Upper lobe of right lung (tissue), 1 donor: ENCODE data around the gene MLLT10. TPM values are rescaled to one million over a fixed set of nuclear protein-coding genes. Genes with fewer than 3 reads are reported as not detected.

Experiments used
- ATAC-seq: fragments of 200-7000 bp; cut with Tn5 transposase; one replicate; pipeline ENCODE4 v1.9.1; 2020; ENCODE audit warnings: mild to moderate bottlenecking, moderate library complexity
- DNase-seq: peaks from one replicate; pipeline ENCODE4 v3.0.0-alpha.2; 2020
- H3K27ac ChIP-seq: fragments of 200-600 bp; one replicate; pipeline ENCODE4 v1.8.0; 2022
- H3K27me3 ChIP-seq: fragments of 200-600 bp; one replicate; pipeline ENCODE4 v1.8.0; 2022; ENCODE audit warnings: mild to moderate bottlenecking
- H3K36me3 ChIP-seq: fragments of 200-600 bp; one replicate; pipeline ENCODE4 v1.8.0; 2022
- H3K4me1 ChIP-seq: fragments of 200-600 bp; one replicate; pipeline ENCODE4 v1.8.0; 2022
- H3K4me3 ChIP-seq: fragments of 200-600 bp; one replicate; pipeline ENCODE4 v1.8.0; 2022; ENCODE audit warnings: mild to moderate bottlenecking
- H3K9me3 ChIP-seq: fragments of 200-600 bp; one replicate; pipeline ENCODE4 v1.8.0; 2022
- CTCF ChIP-seq: fragments of 200-600 bp; IDR thresholded peaks from one replicate; pipeline ENCODE4 v1.8.0; 2022; ENCODE audit warnings: antibody characterized with exemption
- intact Hi-C: fragments of 100-400 bp; cut with DNase I; formaldehyde crosslinking; loops from one replicate; pipeline ENCODE4 v1.11.0; 2022
- total RNA-seq: library from RNA; stranded (reverse); fragmentation: NEBNext Ultra II Directional; extraction: Animal tissue kit (Norgen Biotek cat#: 25700); gene quantifications from one replicate; pipeline ENCODE4 v1.2.1, GENCODE V29; 2021
- donor health status: DM: no; HTN: yes; CAD: no; lungs with severe emphysema.

MLLT10 gene
- total RNA-seq, 1 donor from 2014 or later = 60.6 TPM

- Histone ChIP-seq H3K27me3 (peaks cover 42% of the 10 kb centered on the region), H3K27ac (no peak overlapping the region), H3K4me3 (no peak overlapping the region), H3K9me3 (no peaks in the 10 kb centered on the region), H3K4me1 (peaks cover 10% of the 10 kb centered on the region), H3K36me3 (no peaks in the 10 kb centered on the region)
- intact Hi-C loops = loop anchor here (10.0 kb wide), 1 partner anchor 223 kb away; no protein-coding TSS in a partner anchor
- ATAC-seq (no peak), DNase-seq (no peak)
- no peak for TF ChIP-seq CTCF
These were observed 22.0 kb upstream of the MLLT10 start for GRCh38 chr10:21511946-21512572.

- H3K36me3 ChIP-seq = no peaks in the 10 kb centered on the region
- no peak for DNase-seq
- ATAC-seq = no peak
- no peak overlapping the region for H3K27ac ChIP-seq
- no peaks in the 10 kb centered on the region for H3K9me3 ChIP-seq
- no peak for TF ChIP-seq CTCF
- no peak overlapping the region for H3K4me3 ChIP-seq
- intact Hi-C loops = loop anchor here (10.0 kb wide), 1 partner anchor 222 kb away; no protein-coding TSS in a partner anchor
- H3K27me3 ChIP-seq = peaks cover 48% of the 10 kb centered on the region
- peaks cover 12% of the 10 kb centered on the region for H3K4me1 ChIP-seq
These were observed 21.2 kb upstream of the MLLT10 start for GRCh38 chr10:21512573-21513404.

- no peak for ATAC-seq
- no peak overlapping the region for H3K27ac ChIP-seq
- no peak overlapping the region for H3K4me3 ChIP-seq
- peaks cover 13% of the 10 kb centered on the region for H3K4me1 ChIP-seq
- no peaks in the 10 kb centered on the region for H3K9me3 ChIP-seq
- DNase-seq = no peak
- no peak for TF ChIP-seq CTCF
- H3K36me3 ChIP-seq = no peaks in the 10 kb centered on the region
- peaks cover 53% of the 10 kb centered on the region for H3K27me3 ChIP-seq
- intact Hi-C loops = loop anchor here (10.0 kb wide), 1 partner anchor 221 kb away; no protein-coding TSS in a partner anchor
These were observed 20.6 kb upstream of the MLLT10 start for GRCh38 chr10:21513405-21513788.

- DNase-seq = no peak
- no peak for TF ChIP-seq CTCF
These were observed 19.8 kb upstream of the MLLT10 start for GRCh38 chr10:21514129-21514817.

GRCh38 chr10:21514818-21515351 is 19.1 kb upstream of the MLLT10 start:
- Histone ChIP-seq H3K27ac (no peak overlapping the region), H3K27me3 (peaks cover 65% of the 10 kb centered on the region), H3K9me3 (no peaks in the 10 kb centered on the region), H3K4me3 (peak overlapping the region; percentile 43), H3K4me1 (peaks cover 19% of the 10 kb centered on the region), H3K36me3 (no peaks in the 10 kb centered on the region)
- ATAC-seq (no peak), DNase-seq (no peak)
- intact Hi-C loops = loop anchor here (10.0 kb wide), 1 partner anchor 220 kb away; no protein-coding TSS in a partner anchor
- no peak for TF ChIP-seq CTCF

More at GRCh38 chr10:21514129-21514817, 19.8 kb upstream of the MLLT10 start:
- no peak for ATAC-seq
- Histone ChIP-seq H3K36me3 (no peaks in the 10 kb centered on the region), H3K27me3 (peaks cover 61% of the 10 kb centered on the region), H3K9me3 (no peaks in the 10 kb centered on the region), H3K4me3 (peak overlapping the region; percentile 43), H3K4me1 (peaks cover 18% of the 10 kb centered on the region), H3K27ac (no peak overlapping the region)
- intact Hi-C loops = loop anchor here (10.0 kb wide), 1 partner anchor 221 kb away; no protein-coding TSS in a partner anchor
